Osteocyte (in vitro differentiated cells): ENCODE data around the gene CADM2. TPM values are rescaled to one million over a fixed set of nuclear protein-coding genes. Genes with fewer than 3 reads are reported as not detected.

Experiments used
- DNase-seq: peaks from one replicate; pipeline ENCODE4 v3.0.0; 2021; ENCODE audit warnings: mixed read lengths; ENCODE audit not compliant: unreplicated experiment; ENCODE audit errors: extremely low spot score
- H3K27ac Mint-ChIP-seq: one replicate; pipeline ENCODE4 v1.8.0; 2021; ENCODE audit warnings: mild to moderate bottlenecking, mixed read lengths; ENCODE audit not compliant: unreplicated experiment
- H3K27me3 Mint-ChIP-seq: one replicate; pipeline ENCODE4 v1.8.0; 2021; ENCODE audit warnings: mixed read lengths; ENCODE audit not compliant: unreplicated experiment
- H3K36me3 Mint-ChIP-seq: one replicate; pipeline ENCODE4 v1.8.0; 2021; ENCODE audit warnings: mixed read lengths; ENCODE audit not compliant: unreplicated experiment
- H3K4me1 Mint-ChIP-seq: one replicate; pipeline ENCODE4 v1.8.0; 2021; ENCODE audit warnings: mixed read lengths; ENCODE audit not compliant: unreplicated experiment
- H3K4me3 Mint-ChIP-seq: one replicate; pipeline ENCODE4 v1.8.0; 2021; ENCODE audit warnings: mild to moderate bottlenecking, moderate library complexity, mixed read lengths; ENCODE audit not compliant: unreplicated experiment
- H3K9me3 Mint-ChIP-seq: one replicate; pipeline ENCODE4 v1.8.0; 2021; ENCODE audit warnings: mixed read lengths; ENCODE audit not compliant: unreplicated experiment
- total RNA-seq: library from RNA; stranded (reverse); gene quantifications from 2 replicates; pipeline ENCODE4 v1.2.1, GENCODE V29; 2021
- TF ChIP-seq, protein P1 (sequence below): fragments of 200-600 bp; sonication (generic); IDR thresholded peaks from 2 replicates; pipeline ENCODE4 v1.5.0; 2021; ENCODE audit warnings: antibody characterized with exemption, mild to moderate bottlenecking, moderate library complexity

The CADM2 gene
- total RNA-seq, 1 donor from 2014 or later, result 1.5 TPM

DNA sequence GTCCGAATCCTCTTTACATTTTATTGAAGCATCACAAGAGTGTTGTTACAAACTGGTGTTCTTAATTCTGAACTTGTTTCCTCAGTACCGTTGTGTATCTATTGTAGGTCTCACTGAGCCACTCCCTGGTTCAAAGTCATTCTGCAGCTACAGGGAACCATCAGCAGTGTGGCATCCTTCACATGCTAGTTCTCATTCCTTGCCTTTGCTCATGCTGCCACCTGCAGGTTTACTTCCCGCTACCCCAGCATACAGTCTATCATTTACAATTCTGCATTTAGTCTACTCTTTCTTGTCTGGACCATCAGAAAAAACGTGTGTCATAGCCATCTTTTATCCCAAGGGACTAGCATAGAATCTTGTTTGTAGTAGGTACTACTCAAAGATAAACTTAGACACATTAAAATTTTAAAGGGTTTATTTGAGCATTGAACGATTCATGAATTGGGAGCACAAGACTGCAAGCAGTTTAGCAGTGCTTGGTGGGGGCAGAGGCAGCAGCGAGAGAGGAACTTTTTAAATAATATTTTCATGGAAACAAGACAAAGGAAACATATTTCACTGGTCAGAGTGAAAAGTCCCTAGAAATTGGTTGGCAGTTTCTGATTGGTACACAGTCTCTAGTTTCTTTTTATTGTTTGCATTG, 402.1 kb downstream of the CADM2 start:
- H3K36me3 Mint-ChIP-seq, result no peaks in the 10 kb centered on the region
- H3K4me3 Mint-ChIP-seq, result no peak overlapping the region
- H3K4me1 Mint-ChIP-seq, result no peaks in the 10 kb centered on the region
- peaks cover 25% of the 10 kb centered on the region for H3K27me3 Mint-ChIP-seq
- no peaks in the 10 kb centered on the region for H3K9me3 Mint-ChIP-seq
- TF ChIP-seq, protein P1, sequence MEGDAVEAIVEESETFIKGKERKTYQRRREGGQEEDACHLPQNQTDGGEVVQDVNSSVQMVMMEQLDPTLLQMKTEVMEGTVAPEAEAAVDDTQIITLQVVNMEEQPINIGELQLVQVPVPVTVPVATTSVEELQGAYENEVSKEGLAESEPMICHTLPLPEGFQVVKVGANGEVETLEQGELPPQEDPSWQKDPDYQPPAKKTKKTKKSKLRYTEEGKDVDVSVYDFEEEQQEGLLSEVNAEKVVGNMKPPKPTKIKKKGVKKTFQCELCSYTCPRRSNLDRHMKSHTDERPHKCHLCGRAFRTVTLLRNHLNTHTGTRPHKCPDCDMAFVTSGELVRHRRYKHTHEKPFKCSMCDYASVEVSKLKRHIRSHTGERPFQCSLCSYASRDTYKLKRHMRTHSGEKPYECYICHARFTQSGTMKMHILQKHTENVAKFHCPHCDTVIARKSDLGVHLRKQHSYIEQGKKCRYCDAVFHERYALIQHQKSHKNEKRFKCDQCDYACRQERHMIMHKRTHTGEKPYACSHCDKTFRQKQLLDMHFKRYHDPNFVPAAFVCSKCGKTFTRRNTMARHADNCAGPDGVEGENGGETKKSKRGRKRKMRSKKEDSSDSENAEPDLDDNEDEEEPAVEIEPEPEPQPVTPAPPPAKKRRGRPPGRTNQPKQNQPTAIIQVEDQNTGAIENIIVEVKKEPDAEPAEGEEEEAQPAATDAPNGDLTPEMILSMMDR, result peak; percentile 69
- no peak overlapping the region for H3K27ac Mint-ChIP-seq
- no peak for DNase-seq

DNA sequence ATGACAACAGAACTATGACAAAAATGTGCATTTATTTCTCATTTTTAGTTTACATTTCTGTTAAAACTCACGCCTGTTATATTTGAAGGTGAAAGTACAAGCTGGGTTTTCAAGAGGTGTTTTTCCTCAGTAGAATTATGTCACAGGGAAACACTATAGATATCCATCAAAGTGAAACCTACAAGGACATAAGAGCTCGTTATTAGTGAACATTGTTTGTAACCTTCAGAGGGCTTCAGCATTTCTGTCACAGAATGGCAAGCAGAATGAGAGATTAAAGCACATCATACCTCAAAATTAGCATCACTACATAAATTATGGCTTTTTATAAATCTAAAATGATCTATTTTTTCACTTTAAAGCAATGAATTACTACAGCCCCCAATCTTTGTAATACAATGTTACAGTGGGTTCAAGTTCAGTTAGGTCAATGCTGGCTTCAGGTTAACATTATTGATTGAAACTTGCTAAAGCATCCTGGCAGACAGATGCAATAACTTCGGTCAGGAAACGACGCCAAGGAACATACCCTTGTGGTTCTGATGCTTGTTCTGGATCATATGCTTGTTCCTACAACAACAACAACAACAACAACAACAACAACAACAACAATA, 405.6 kb downstream of the CADM2 start:
- TF ChIP-seq, protein P1, result no peak
- peaks cover 15% of the 10 kb centered on the region for H3K27me3 Mint-ChIP-seq
- no peaks in the 10 kb centered on the region for H3K36me3 Mint-ChIP-seq
- DNase-seq, result no peak
- no peak overlapping the region for H3K4me3 Mint-ChIP-seq
- H3K9me3 Mint-ChIP-seq, result no peaks in the 10 kb centered on the region
- no peaks in the 10 kb centered on the region for H3K4me1 Mint-ChIP-seq
- no peak overlapping the region for H3K27ac Mint-ChIP-seq

DNA sequence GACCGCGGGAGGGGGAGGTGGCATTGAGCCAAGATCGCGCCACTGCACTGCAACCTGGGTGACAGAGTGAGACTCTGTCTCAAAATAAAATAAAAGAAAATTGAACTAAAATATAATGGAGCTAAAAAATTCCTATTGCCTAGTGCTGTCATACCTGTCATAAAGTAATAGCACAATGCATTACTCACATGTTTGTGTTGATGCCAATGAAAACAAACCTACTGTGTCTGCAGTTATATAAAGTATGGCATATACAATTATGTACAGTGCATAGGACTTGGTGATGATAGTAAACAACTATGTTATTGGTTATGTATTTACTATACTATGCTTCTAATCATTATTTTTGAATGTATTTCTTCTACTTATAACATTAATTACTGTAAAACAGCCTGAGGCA, 411.6 kb downstream of the CADM2 start:
- no peaks in the 10 kb centered on the region for H3K36me3 Mint-ChIP-seq
- H3K4me3 Mint-ChIP-seq, result no peak overlapping the region
- H3K27ac Mint-ChIP-seq, result no peak overlapping the region
- H3K4me1 Mint-ChIP-seq, result no peaks in the 10 kb centered on the region
- DNase-seq, result no peak
- TF ChIP-seq, protein P1, result no peak
- no peaks in the 10 kb centered on the region for H3K9me3 Mint-ChIP-seq
- peaks cover 3% of the 10 kb centered on the region for H3K27me3 Mint-ChIP-seq

DNA sequence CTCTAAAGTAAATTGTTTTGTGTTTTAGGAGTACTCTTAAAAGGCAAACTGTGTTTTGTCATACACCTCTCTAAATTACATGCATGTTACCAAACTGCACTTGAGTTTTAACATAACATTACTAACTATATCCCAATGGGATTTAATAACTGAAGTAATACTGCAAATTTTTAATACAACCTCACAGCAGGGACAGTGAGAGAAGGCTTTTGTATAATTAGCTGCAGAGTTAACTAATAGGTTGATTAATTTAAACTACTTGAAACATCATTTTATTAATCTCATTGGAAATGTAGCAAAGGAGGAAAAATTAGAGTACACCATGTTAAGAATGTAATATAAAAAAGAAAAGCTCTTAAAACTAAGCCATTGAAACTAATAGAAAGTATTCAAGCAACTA, 417.3 kb downstream of the CADM2 start:
- H3K36me3 Mint-ChIP-seq, result no peaks in the 10 kb centered on the region
- TF ChIP-seq, protein P1, result no peak
- DNase-seq, result no peak
- no peaks in the 10 kb centered on the region for H3K4me1 Mint-ChIP-seq
- no peaks in the 10 kb centered on the region for H3K9me3 Mint-ChIP-seq
- no peak overlapping the region for H3K4me3 Mint-ChIP-seq
- peaks cover 2% of the 10 kb centered on the region for H3K27me3 Mint-ChIP-seq
- no peak overlapping the region for H3K27ac Mint-ChIP-seq

DNA sequence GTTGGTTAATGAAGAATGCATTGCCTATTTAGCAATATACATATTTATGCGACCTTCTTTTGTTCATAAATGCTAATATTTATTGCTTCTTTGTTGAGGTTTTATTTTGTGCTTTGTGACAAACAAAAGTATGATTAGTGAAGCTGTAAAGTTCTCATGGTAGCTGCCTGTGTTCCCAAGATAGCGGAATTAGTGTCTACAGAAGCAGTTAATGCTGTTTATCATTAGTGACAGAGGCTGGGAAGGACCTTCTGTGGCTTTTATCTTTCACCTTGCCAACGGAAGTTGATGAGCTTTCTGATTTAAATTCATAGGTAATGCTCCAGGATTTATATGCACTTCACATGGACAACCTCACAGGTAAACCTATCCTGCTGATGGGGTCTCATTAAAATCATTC, 418.3 kb downstream of the CADM2 start:
- no peaks in the 10 kb centered on the region for H3K36me3 Mint-ChIP-seq
- no peak overlapping the region for H3K4me3 Mint-ChIP-seq
- no peaks in the 10 kb centered on the region for H3K4me1 Mint-ChIP-seq

More for the DNA sequence above, 418.3 kb downstream of the CADM2 start:
- Mint-ChIP-seq H3K9me3 (no peaks in the 10 kb centered on the region), H3K27me3 (peaks cover 2% of the 10 kb centered on the region), H3K27ac (no peak overlapping the region)
- TF ChIP-seq, protein P1, result no peak
- DNase-seq, result no peak
